GM12878 (cell line): Measurements from ENCODE around the gene DEXI. TPM values are rescaled to one million over a fixed set of nuclear protein-coding genes. Genes with fewer than 3 reads are reported as not detected.

Experiments used
- ATAC-seq: fragments of 200-7000 bp; cut with Tn5 transposase; 3 replicates; pipeline ENCODE4 v1.9.1; 2020; ENCODE audit warnings: mild to moderate bottlenecking, moderate library complexity
- BruUV-seq: library from RNA; stranded (reverse); fragments of 400-500 nt; replicated peaks from 2 replicates; lab custom pipeline; 2021; lab: Mats Ljungman, UMichigan
- CTCF ChIA-PET: fragments of 300-600 bp; sonication (Branson Sonifier 250); formaldehyde crosslinking; extraction: SDS; loops from one replicate; lab custom pipeline; 2021; ENCODE audit warnings: inconsistent platforms; lab: Yijun Ruan, JAX
- POLR2A ChIA-PET: fragments of 350-600 bp; formaldehyde crosslinking; extraction: SDS; loops from one replicate; lab custom pipeline; 2021; ENCODE audit warnings: inconsistent platforms; lab: Charles Lee
- RAD21 ChIA-PET: fragments of 300-600 bp; sonication (Branson Sonifier 250); formaldehyde crosslinking; loops from one replicate; lab custom pipeline; 2023; ENCODE audit warnings: antibody characterized with exemption; ENCODE audit not compliant: unreplicated experiment; lab: Charles Lee
- SMC1A ChIA-PET: fragments of 300-600 bp; sonication (Branson Sonifier 250); formaldehyde crosslinking; loops from one replicate; lab custom pipeline; 2023; ENCODE audit not compliant: unreplicated experiment, uncharacterized antibody; lab: Charles Lee
- DNase-seq: peaks from one replicate; pipeline ENCODE4 v3.0.0-alpha.2; 2011; ENCODE audit warnings: low read depth, low spot score
- FAIRE-seq: peaks from 3 replicates; lab custom pipeline; 2011; peaks lifted over from hg19 to GRCh38; lab: Jason Lieb, UNC
- H2AFZ ChIP-seq: 2 replicates; pipeline ENCODE4 v1.6.0; 2011; ENCODE audit warnings: low read depth, low read length, control low read depth; ENCODE audit not compliant: control insufficient read depth
- H3K27ac ChIP-seq: 2 replicates; pipeline ENCODE4 v1.5.1; 2011; ENCODE audit warnings: control low read depth; ENCODE audit not compliant: control insufficient read depth, insufficient read depth
- H3K27me3 ChIP-seq, 2 experiments: replicated peaks in 1 of 2; 2 replicates each; pipeline versions ENCODE4 v1.6.0 to v1.6.1; 2011; ENCODE audit warnings: low read length in 1 of 2; ENCODE audit not compliant: control insufficient read depth in 2 of 2, insufficient read depth in 2 of 2
- H3K36me3 ChIP-seq, 2 experiments: 2 replicates each; pipeline ENCODE4 v1.5.1; 2011; ENCODE audit warnings: low read length in 1 of 2; ENCODE audit not compliant: control insufficient read depth in 2 of 2, insufficient read depth in 2 of 2
- H3K4me1 ChIP-seq: 2 replicates; pipeline ENCODE4 v1.6.1; 2011; ENCODE audit warnings: mild to moderate bottlenecking, low read length, moderate library complexity, mixed read lengths; ENCODE audit not compliant: control insufficient read depth, insufficient read depth
- H3K4me2 ChIP-seq: 2 replicates; pipeline ENCODE4 v1.6.0; 2011; ENCODE audit warnings: control low read depth; ENCODE audit not compliant: control insufficient read depth, insufficient read depth
- H3K4me3 ChIP-seq: fragments of 200-600 bp; sonication (generic); 2 replicates; pipeline ENCODE4 v1.5.1; 2016
- H3K79me2 ChIP-seq: 2 replicates; pipeline ENCODE4 v1.6.0; 2011; ENCODE audit warnings: low read length; ENCODE audit not compliant: control insufficient read depth, insufficient read depth
- H3K9ac ChIP-seq: 2 replicates; pipeline ENCODE4 v1.8.0; 2011; ENCODE audit warnings: low read length, control low read depth, mixed read lengths; ENCODE audit not compliant: control insufficient read depth, insufficient read depth
- H3K9me3 ChIP-seq: replicated peaks from 3 replicates; pipeline ENCODE4 v1.5.1; 2011; ENCODE audit warnings: mild to moderate bottlenecking, low read length; ENCODE audit not compliant: control insufficient read depth, insufficient read depth
- H4K20me1 ChIP-seq: 2 replicates; pipeline ENCODE4 v1.6.0; 2011; ENCODE audit not compliant: control insufficient read depth, insufficient read depth
- CHD1 ChIP-seq: IDR thresholded peaks from 2 replicates; pipeline ENCODE4 v1.6.1; 2012; ENCODE audit warnings: low read depth, low read length, improper control_type of control experiment
- E4F1 ChIP-seq: fragments of 450-650 bp; IDR thresholded peaks from 2 replicates; pipeline ENCODE4 v1.6.1; 2018; ENCODE audit warnings: borderline replicate concordance, mild to moderate bottlenecking; ENCODE audit not compliant: partially characterized antibody
- KDM1A ChIP-seq: fragments of 200-600 bp; sonication (generic); IDR thresholded peaks from 2 replicates; pipeline ENCODE4 v1.6.1; 2016; ENCODE audit warnings: borderline replicate concordance
- LARP7 ChIP-seq: fragments of 450-650 bp; IDR thresholded peaks from 2 replicates; pipeline ENCODE4 v1.6.1; 2017; ENCODE audit warnings: mild to moderate bottlenecking
- NFYA ChIP-seq: IDR thresholded peaks from 2 replicates; pipeline ENCODE4 v1.6.1; 2011; ENCODE audit warnings: low read depth, mild to moderate bottlenecking, low read length, improper control_type of control experiment, borderline replicate concordance
- RELB ChIP-seq: fragments of 450-650 bp; IDR thresholded peaks from 2 replicates; pipeline ENCODE4 v1.6.1; 2017; ENCODE audit warnings: low read depth, mild to moderate bottlenecking, moderate library complexity
- SIN3A ChIP-seq: IDR thresholded peaks from 2 replicates; pipeline ENCODE4 v1.6.1; 2012; ENCODE audit warnings: low read depth, low read length, improper control_type of control experiment
- SUZ12 ChIP-seq: fragments of 200-600 bp; sonication (generic); IDR thresholded peaks from one replicate; pipeline ENCODE4 v1.6.1; 2018; ENCODE audit warnings: antibody characterized with exemption, mild to moderate bottlenecking; ENCODE audit not compliant: unreplicated experiment
- USF1 ChIP-seq: IDR thresholded peaks from 2 replicates; pipeline ENCODE4 v1.6.1; 2011; ENCODE audit warnings: borderline replicate concordance, low read depth, mild to moderate bottlenecking, moderate library complexity, mixed read lengths, low read length; ENCODE audit not compliant: insufficient read depth; ENCODE audit errors: extremely low read length
- ZSCAN29 ChIP-seq: fragments of 450-650 bp; IDR thresholded peaks from 2 replicates; pipeline ENCODE4 v1.6.1; 2017; ENCODE audit warnings: mild to moderate bottlenecking, moderate library complexity
- WGBS: methylation state at CpG from one replicate; pipeline ENCODE4 v1.1.6; 2016; ENCODE audit warnings: low lambda C conversion rate; ENCODE audit not compliant: insufficient replicate concordance, insufficient coverage; ENCODE audit errors: missing lambda C conversion rate; 5-methylcytosine and 5-hydroxymethylcytosine counted together
- in situ Hi-C: fragments of 300-500 bp; cut with MboI; formaldehyde crosslinking; loops from 9 replicates; pipeline ENCODE4 v1.14.3; 2018; ENCODE audit warnings: mixed read lengths
- intact Hi-C: fragments of 100-400 bp; cut with micrococcal nuclease; formaldehyde crosslinking; loops from one replicate; pipeline ENCODE4 v1.14.2; 2022; ENCODE audit not compliant: unreplicated experiment
- polyA plus RNA-seq, 11 experiments: library from polyadenylated mRNA; depleted of rRNA in 4 of 11; unstranded in 6 of 11; stranded (reverse) in 5 of 11; fragments of >200 nt; fragmentation: Nextera tagmentation in 4 of 11; fragmentation: Illumina TruSeq in 1 of 11; extraction: Ambion mirVana in 4 of 11; extraction: Trizol in 1 of 11; gene quantifications; 1 replicate in 1 of 11; 2 replicates in 10 of 11; pipeline versions ENCODE4 v1.2.1 to v1.2.3, GENCODE V29; 2011 to 2016; ENCODE audit warnings: inconsistent platforms in 2 of 11, missing spikeins in 2 of 11, low read depth in 1 of 11
- total RNA-seq, 4 experiments: library from RNA; depleted of rRNA in 3 of 4; stranded (reverse); fragments of >200 nt in 3 of 4; fragmentation: Illumina TruSeq in 1 of 4; extraction: Trizol in 1 of 4; gene quantifications; 2 replicates each; pipeline versions ENCODE4 v1.2.1 to v1.2.3, GENCODE V29; 2013 to 2021
- TF ChIP-seq, protein P1 (sequence below): IDR thresholded peaks from 2 replicates; pipeline ENCODE4 v1.6.1; 2011; ENCODE audit warnings: mild to moderate bottlenecking, low read depth, low read length, moderate library complexity; ENCODE audit not compliant: insufficient replicate concordance

DEXI gene
- total and polyA plus RNA-seq, 10 of the 15 experiments (the other 5 are each of a cell fraction or from before 2014, with no cell fraction given), result 1.4 to 26.3 (median 18.4) TPM

DNA sequence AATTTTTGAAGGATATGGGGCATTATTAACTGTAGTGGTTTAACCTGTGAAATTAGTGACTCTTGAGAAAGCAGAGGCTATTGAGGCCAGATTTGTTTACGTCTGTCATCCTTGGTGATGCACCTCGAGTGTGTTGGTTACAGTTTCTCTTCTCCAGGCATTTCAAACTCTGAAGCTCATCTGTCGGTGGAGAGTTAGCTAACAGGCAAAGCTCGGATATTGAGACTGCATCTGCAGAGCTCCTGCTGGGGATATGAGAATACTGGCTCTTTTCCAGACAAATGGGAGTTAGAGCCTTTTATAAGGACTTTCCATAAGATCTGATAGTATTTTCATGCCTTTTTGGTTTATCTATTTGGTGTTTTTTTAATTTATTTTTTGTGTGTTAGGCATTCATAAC lies 8.8 kb upstream of the DEXI start:
- BruUV-seq, result no TSS peak
- H3K4me3 ChIP-seq, result peak overlapping the region; percentile 5; the same call in 1 of the 2 replicates
- intact Hi-C loops (no loop called here), in situ Hi-C loops (loop anchor here (25.0 kb wide), 1 partner anchor 711 kb away; the partner anchor contains the start of gene SNN)
- FAIRE-seq (no peak), ATAC-seq (no peak), DNase-seq (no peak)
- no peaks in the 10 kb centered on the region for H4K20me1 ChIP-seq
- H2AFZ ChIP-seq, result no peak overlapping the region
- ChIA-PET POLR2A (interaction anchor here (0.7 to 4.3 kb wide), 6 partner anchors 8 to 154 kb away, joined by 3 to 38 read pairs (median 14); partner anchors contain the start of gene DEXI), SMC1A (interaction anchor here (0.7 to 4.8 kb wide), 19 partner anchors 9 to 439 kb away, joined by 3 to 83 read pairs (median 4); partner anchors contain the start of genes CIITA, DEXI and SOCS1), CTCF (interaction anchor here (0.6 to 7.1 kb wide), 24 partner anchors 8 to 456 kb away, joined by 3 to 107 read pairs (median 5); partner anchors contain the start of genes DEXI and SOCS1), RAD21 (interaction anchor here (0.7 to 6.1 kb wide), 13 partner anchors 12 to 728 kb away, joined by 3 to 61 read pairs (median 6); partner anchors contain the start of genes CIITA, DEXI and SOCS1)
- H3K4me1 ChIP-seq, result peaks cover 33% of the 10 kb centered on the region
- H3K9ac ChIP-seq, result no peak overlapping the region
- H3K27ac ChIP-seq, result no peak overlapping the region
- H3K9me3 ChIP-seq, result no peaks in the 10 kb centered on the region
- H3K79me2 ChIP-seq, result peaks cover 63% of the 10 kb centered on the region
- TF ChIP-seq, protein P1, sequence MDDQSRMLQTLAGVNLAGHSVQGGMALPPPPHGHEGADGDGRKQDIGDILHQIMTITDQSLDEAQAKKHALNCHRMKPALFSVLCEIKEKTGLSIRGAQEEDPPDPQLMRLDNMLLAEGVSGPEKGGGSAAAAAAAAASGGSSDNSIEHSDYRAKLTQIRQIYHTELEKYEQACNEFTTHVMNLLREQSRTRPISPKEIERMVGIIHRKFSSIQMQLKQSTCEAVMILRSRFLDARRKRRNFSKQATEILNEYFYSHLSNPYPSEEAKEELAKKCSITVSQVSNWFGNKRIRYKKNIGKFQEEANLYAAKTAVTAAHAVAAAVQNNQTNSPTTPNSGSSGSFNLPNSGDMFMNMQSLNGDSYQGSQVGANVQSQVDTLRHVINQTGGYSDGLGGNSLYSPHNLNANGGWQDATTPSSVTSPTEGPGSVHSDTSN, result no peak
- no peak for TF ChIP-seq CHD1
- no peak for TF ChIP-seq LARP7
- no peak for TF ChIP-seq E4F1
- TF ChIP-seq KDM1A, result no peak
- TF ChIP-seq ZSCAN29, result no peak
- TF ChIP-seq NFYA, result no peak
- TF ChIP-seq SUZ12, result no peak
- TF ChIP-seq SIN3A, result no peak
- no peak for TF ChIP-seq USF1
- TF ChIP-seq RELB, result no peak
- no peaks in the 10 kb centered on the region for H3K36me3 ChIP-seq
- H3K27me3 ChIP-seq, result no peaks in the 10 kb centered on the region
- peak overlapping the region; percentile 47 for H3K4me2 ChIP-seq
- WGBS, result 73% methylated on average over 4 of the region's 4 CpGs
